Activated T-cell treated with anti-CD3 and anti-CD28 coated beads for 1 hour (primary cell): ENCODE data around the gene IL20.
"Not testable (repeated sequence)": the region's sequence is repeated elsewhere in the genome, so short reads cannot be mapped to it uniquely, and the experiment has no call there.

Source experiments
- DNase-seq: peaks from one replicate; pipeline ENCODE4 v3.0.0-alpha.2; 2020; ENCODE audit warnings: low read depth

The IL20 gene

GRCh38 chr1:206842854-206843253, 22.6 kb upstream of the IL20 start:
- DNase-seq, result no peak

DNA sequence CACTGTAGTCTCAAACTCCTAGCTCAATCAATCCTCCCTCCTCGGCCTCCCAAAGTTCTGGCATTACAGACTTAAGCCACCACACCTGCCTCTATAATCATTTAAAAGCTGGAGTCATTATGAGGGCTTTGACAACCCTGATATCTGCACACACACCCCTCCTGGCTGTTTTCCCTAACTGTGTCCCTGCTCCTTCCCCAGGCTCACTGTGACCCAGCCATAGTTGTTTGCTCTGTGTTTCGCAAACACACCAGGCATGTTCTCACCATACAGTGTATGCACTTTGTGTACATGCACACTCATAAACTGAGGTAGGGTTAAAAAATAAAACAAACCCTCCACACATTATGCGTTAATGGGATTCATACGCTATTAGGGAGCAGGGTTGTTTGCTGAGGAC, 21.8 kb upstream of the IL20 start:
- no peak for DNase-seq

DNA sequence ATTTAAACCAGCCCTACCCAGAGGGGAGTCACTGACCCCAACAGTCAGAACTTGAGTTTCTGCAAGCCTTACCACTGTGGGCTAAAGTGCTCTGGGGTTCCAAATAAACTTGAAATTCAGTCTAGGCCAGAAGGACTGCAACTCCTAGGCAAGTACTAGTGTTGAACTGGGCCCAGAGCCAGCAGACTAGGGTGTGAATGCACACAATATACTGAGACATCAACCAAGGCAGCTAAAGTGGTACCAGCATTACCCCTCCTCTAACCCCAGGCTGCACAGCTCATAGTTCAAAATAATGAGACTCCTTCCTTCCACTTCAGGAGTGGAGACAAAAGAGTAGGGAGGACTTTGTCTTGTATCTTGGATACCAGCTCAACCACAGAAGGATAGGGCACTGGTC, 18.9 kb upstream of the IL20 start:
- DNase-seq, result no peak

- DNase-seq, result no peak
Observed at GRCh38 chr1:206847337-206847834, 18.0 kb upstream of the IL20 start.

GRCh38 chr1:206847946-206848345, 17.5 kb upstream of the IL20 start:
- no peak for DNase-seq

- DNase-seq, result no peak
Observed at GRCh38 chr1:206850401-206850800, 15.0 kb upstream of the IL20 start.

DNA sequence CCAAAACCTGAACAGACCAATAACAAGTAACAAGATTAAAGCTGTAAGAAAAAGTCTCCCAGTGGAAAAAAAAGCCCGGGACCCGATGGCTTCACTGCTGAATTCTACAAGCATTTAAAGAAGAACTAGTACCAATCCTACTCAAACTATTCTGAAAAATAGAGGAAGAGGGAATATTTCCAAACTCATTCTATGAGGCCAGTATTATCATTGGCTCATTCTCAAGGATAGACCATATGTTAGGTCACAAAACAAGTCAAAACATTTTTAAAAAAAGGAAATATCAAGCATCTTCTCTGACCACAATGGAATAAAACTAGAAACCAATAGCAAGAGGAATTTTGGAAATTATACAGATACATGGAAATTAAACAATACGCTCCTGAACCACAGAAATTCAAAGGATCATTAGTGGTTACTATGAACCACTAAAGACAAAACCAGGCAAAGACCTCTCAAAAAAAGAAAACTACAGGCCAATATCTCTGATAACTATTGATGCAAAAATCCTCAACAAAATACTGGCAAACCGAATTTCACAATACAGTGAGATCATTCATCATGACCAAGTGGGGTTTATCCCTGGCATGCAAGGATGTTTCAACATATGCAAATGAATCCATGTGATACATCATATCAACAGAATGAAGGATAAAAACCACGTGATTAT, 13.9 kb upstream of the IL20 start:
- no peak for DNase-seq

DNA sequence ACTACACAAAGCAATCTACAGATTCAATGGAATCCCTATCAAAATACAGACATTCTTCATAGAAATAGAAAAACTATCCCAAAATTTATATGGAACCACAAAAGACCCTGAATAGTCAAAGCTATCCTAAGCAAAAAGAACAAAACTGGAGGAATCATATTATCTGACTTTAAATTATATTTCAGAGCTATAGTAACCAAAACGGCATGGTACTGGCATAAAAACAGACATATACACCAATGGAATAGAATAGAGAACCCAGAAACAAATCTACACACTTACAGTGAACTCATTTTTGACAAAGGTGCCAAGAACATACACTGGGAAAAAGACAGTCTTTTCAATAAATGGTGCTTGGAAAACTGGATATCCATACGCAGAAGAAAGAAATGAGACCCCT, 12.8 kb upstream of the IL20 start:
- DNase-seq, result not testable (repeated sequence)

- not testable (repeated sequence) for DNase-seq
Observed at GRCh38 chr1:206853696-206854095, 11.7 kb upstream of the IL20 start.

DNA sequence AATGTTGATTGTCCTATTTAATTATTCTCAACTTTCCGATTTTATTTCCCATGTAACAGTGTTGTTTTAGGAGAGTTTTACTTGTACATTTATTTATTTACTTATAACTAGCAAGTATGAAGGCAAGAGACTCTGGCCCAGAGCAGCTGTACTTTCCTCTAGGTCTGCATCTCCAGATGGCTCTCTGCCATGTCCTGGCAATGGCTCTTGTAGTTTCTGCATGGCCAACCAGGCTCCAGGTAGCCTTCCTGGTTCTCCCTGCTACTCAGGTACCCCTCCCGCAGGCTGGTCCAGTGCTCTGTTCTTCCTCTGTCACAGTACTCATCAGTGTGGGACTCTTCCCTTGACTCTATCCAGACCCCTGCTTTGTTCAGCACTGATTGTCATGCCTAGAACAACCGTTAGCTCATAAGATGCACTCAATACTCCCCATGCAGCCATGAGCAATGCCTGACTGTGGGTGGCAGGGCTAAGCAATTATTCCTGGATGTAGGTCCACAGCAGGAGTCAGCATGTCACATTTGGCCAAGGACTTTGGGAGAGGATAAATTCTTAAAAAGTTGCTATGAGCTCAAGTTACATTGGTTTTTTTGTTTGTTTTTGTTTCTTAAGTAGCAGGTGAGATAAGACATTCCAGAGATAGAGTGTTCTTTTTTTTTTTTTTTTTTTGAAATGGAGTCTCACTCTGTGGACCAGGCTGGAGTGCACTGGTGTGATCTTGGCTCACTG, 10.9 kb upstream of the IL20 start:
- no peak for DNase-seq

GRCh38 chr1:206855859-206856258, 9.6 kb upstream of the IL20 start:
- no peak for DNase-seq

DNA sequence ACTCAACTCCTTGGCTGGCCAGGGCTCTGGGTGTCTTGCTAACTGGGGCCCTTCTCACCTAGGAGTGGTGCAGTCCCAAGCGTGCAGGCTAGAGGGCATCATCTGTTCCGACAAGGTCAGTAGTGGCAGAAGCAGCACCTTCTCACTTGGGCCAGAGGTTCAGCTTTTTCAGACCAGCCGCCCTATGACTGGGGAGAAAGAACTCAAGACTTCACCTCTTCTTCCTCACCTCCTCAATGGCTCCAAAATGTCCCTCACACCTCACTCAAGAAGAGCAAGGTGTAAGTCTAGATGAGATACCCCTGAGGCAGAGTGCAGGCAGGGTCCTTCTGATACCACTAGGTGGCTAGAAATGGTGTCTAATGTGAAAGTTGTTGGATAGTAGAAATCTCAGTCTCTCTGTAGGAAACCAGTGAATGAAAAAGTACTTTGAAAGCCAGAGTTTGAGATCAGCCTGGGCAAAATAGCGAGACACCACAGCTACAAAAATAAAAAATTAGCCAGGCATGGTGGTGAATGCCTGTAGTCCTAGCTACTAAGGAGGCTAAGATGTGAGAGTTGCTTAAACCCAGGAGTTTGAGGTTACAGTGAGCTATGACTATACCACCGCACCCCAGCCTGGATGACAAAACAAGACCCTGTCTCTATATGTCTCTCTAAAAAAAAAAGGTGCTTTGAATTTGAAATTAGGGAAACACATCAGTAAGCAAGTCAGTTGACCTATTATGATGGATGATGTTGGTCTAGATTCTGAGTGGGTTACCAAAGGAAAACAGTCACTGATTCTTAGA, 8.6 kb upstream of the IL20 start:
- no peak for DNase-seq

- no peak for DNase-seq
Observed at GRCh38 chr1:206859082-206859521, 6.3 kb upstream of the IL20 start.

- no peak for DNase-seq
Observed at GRCh38 chr1:206860165-206860564, 5.3 kb upstream of the IL20 start.

- DNase-seq, result no peak
Observed at GRCh38 chr1:206863266-206863665, 2.2 kb upstream of the IL20 start.

DNA sequence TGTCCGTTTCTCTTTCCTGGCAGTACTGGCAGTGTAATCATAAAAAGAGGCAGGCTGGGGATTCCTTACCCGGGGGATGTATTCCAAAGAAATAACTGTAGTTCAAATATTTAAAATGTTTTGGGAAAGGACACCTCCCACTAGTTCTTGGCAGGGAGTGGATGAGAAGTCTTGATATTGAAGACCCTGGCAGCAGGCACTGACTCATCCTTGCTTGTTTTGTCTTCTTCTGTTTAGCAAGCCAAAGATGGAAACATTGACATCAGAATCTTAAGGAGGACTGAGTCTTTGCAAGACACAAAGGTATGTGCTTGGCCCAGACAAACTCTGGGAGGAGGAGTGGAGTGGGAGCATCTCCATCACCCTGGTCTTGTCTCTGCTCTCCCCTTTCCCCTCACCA, 639 bp downstream of the IL20 start:
- no peak for DNase-seq

GRCh38 chr1:206867239-206867638, 1.8 kb downstream of the IL20 start:
- no peak for DNase-seq

- no peak for DNase-seq
Observed at GRCh38 chr1:206867716-206868115, 2.3 kb downstream of the IL20 start.

GRCh38 chr1:206868264-206868663, 2.8 kb downstream of the IL20 start:
- no peak for DNase-seq

DNA sequence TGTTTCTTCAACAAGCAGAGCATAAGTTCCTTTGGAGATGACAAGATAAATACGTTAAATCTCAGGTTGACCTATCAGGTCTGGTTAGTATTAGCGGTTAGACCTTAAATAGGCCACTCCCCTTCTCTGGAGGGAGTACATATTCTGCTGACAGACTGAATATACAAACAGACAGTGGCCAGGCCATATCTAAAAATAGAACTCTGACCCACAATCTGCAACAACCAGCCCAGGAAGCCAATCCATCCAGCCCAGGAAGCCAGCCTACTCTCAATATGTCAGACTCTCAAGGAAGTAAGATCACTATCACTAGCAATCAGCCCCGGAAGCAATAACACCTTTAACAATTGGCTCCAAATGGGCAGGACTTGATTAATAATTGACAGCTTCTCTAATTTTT, 6.7 kb downstream of the IL20 start:
- DNase-seq, result no peak

- no peak for DNase-seq
Observed at GRCh38 chr1:206873603-206874188, 8.3 kb downstream of the IL20 start.

DNA sequence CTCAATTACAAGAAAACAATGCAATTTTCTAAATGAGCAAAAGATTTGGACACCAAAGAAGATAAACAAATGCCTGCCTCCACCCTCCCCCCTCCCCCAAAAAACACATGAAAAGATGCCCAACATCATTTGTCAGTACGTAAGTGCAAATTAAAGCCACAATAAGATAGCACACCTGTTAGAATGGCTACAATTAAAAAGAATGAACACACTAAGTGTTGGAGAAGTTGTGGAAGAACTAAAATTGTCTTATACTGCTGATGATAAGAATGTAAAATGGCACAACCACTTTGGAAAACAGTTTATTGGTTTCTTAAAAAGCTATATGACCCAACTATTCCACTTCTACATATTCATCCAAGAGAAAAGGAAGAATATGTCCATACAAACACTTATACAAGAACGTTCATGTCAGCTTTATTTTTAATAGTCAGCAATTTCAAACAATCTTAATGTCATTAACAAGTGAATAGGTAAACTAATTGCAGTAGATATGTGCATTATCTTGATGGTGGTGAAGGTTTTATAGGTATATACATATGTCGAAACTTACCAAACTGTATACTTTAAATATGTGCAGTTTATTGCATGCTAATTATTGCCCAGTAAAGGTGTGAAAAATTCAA, 10.4 kb downstream of the IL20 start:
- DNase-seq, result no peak
